ENCODE results near the gene ADAM11.

DNA sequence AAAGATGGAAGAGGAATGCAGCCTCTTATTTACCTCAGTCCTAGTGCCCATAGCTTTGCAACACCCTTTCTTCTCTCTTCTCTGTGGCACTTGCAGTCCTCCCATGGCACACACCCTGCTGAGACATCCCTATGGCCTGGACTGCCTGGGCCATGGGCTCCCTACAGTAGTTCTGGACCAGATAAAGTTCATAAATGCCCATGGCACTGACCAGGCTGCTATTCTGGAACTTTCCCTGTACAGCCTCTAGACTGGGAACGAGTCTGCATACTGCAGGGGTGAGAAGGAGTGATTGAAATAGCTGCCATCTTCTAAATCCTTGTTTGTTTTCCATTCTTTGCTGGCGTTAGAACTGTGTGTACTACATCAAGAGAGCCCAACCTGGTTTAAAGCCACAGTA lies 24.5 kb upstream of the ADAM11 start:
- TF ChIP-seq CTCF (conservative IDR thresholded peaks at IDR 0.05; ENCODE audit: low read depth, low read length), result no peak
- TF ChIP-seq POLR2A (IDR thresholded peaks at IDR 0.05; ENCODE audit: low read depth, low read length), result no peak
- no peak for TF ChIP-seq CEBPB (IDR thresholded peaks at IDR 0.05; ENCODE audit: low read depth, low read length)
- TF ChIP-seq MAFK (IDR thresholded peaks at IDR 0.05; ENCODE audit: low read depth, low read length), result no peak
- TF ChIP-seq RFX5 (IDR thresholded peaks at IDR 0.05; ENCODE audit: low read depth, low read length), result no peak
- no peak for TF ChIP-seq RAD21 (IDR thresholded peaks at IDR 0.05; ENCODE audit: low read length)
- TF ChIP-seq, protein P1, sequence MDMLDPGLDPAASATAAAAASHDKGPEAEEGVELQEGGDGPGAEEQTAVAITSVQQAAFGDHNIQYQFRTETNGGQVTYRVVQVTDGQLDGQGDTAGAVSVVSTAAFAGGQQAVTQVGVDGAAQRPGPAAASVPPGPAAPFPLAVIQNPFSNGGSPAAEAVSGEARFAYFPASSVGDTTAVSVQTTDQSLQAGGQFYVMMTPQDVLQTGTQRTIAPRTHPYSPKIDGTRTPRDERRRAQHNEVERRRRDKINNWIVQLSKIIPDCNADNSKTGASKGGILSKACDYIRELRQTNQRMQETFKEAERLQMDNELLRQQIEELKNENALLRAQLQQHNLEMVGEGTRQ (IDR thresholded peaks at IDR 0.05; ENCODE audit: low read depth, low read length), result no peak
- no peak for TF ChIP-seq BHLHE40 (IDR thresholded peaks at IDR 0.05; ENCODE audit: low read depth, low read length)
- TF ChIP-seq ELK1 (IDR thresholded peaks at IDR 0.05; ENCODE audit: borderline replicate concordance, low read depth, low read length), result no peak
- no peak for TF ChIP-seq FOS (IDR thresholded peaks at IDR 0.05; ENCODE audit: low read depth, low read length)

Data from IMR-90 (cell line).